HCT116 (cell line): Measurements from ENCODE around the gene ASAP2. TPM values are rescaled to one million over a fixed set of nuclear protein-coding genes. Genes with fewer than 3 reads are reported as not detected.

Source experiments
- ATAC-seq: fragments of 200-7000 bp; cut with Tn5 transposase; 2 replicates; pipeline ENCODE4 v1.9.1; 2020; ENCODE audit warnings: mild to moderate bottlenecking, moderate library complexity
- BruUV-seq: library from RNA; stranded (reverse); fragments of 400-500 nt; replicated peaks from 2 replicates; lab custom pipeline; 2021; lab: Mats Ljungman, UMichigan
- CTCF ChIA-PET: fragments of 300-600 bp; sonication (Branson Sonifier 250); formaldehyde crosslinking; loops from one replicate; lab custom pipeline; 2021; ENCODE audit warnings: antibody characterized with exemption; lab: Charles Lee
- POLR2A ChIA-PET: fragments of 300-600, 350-600 bp; sonication (Branson Sonifier 250); formaldehyde crosslinking; loops from one replicate; lab custom pipeline; 2021; ENCODE audit warnings: antibody characterized with exemption; lab: Charles Lee
- RAD21 ChIA-PET, 2 experiments: fragments of 300-600 bp; sonication (Branson Sonifier 250); formaldehyde crosslinking; loops; one replicate each; lab custom pipeline; 2023; ENCODE audit warnings: low total read pairs in 2 of 2; ENCODE audit not compliant: uncharacterized antibody in 2 of 2, unreplicated experiment in 2 of 2, low non-redundant PET in 1 of 2; lab: Charles Lee
- DNase-seq: peaks from one replicate; pipeline ENCODE4 v3.0.0-alpha.2; 2010; ENCODE audit warnings: low read depth, low spot score
- H2AFZ ChIP-seq: fragments of 200-600 bp; shearing (Covaris generic), sonication (generic); 2 replicates; pipeline ENCODE4 v1.6.1; 2017; ENCODE audit warnings: low read depth, mixed run types, mixed read lengths, antibody characterized with exemption, low read length; ENCODE audit not compliant: poor library complexity, severe bottlenecking
- H3K27ac ChIP-seq: 2 replicates; pipeline ENCODE4 v1.5.1; 2012; ENCODE audit warnings: low read depth, low read length
- H3K27me3 ChIP-seq: fragments of 200-600 bp; sonication (generic); 2 replicates; pipeline ENCODE4 v1.6.1; 2016; ENCODE audit warnings: mixed run types, low read length, mixed read lengths; ENCODE audit not compliant: insufficient read depth
- H3K36me3 ChIP-seq, 2 experiments: fragments of 200-500 bp in 1 of 2; fragments of 200-600 bp in 1 of 2; sonication (Bioruptor generic) in 1 of 2; sonication (generic) in 1 of 2; 2 replicates each; pipeline versions ENCODE4 v1.5.1 to v1.6.1; 2014 to 2016; ENCODE audit warnings: low read length in 2 of 2, inconsistent platforms in 1 of 2, mixed read lengths in 1 of 2, mixed run types in 1 of 2; ENCODE audit not compliant: insufficient read depth in 2 of 2, control insufficient read depth in 1 of 2
- H3K4me1 ChIP-seq, 2 experiments: fragments of 200-600 bp in 1 of 2; sonication (generic) in 1 of 2; 2 replicates each; pipeline versions ENCODE4 v1.5.1 to v1.6.1; 2012 to 2017; ENCODE audit warnings: low read length in 2 of 2, inconsistent platforms in 1 of 2, mild to moderate bottlenecking in 1 of 2, mixed read lengths in 1 of 2, mixed run types in 1 of 2, moderate library complexity in 1 of 2; ENCODE audit not compliant: insufficient read depth in 2 of 2, control insufficient read depth in 1 of 2
- H3K4me2 ChIP-seq: fragments of 200-600 bp; sonication (generic); 2 replicates; pipeline ENCODE4 v1.6.1; 2017; ENCODE audit warnings: mixed run types, low read length, mixed read lengths
- H3K4me3 ChIP-seq, 2 experiments: fragments of 200-600 bp in 1 of 2; sonication (generic) in 1 of 2; replicated peaks in 1 of 2; 2 replicates each; pipeline ENCODE4 v1.5.1; 2011 to 2016; ENCODE audit warnings: low read length in 2 of 2, control low read depth in 1 of 2, low read depth in 1 of 2, mild to moderate bottlenecking in 1 of 2, mixed read lengths in 1 of 2, mixed run types in 1 of 2
- H3K79me2 ChIP-seq: fragments of 200-600 bp; sonication (generic); 2 replicates; pipeline ENCODE4 v1.6.1; 2017; ENCODE audit warnings: mild to moderate bottlenecking, mixed run types, low read length, moderate library complexity, mixed read lengths; ENCODE audit not compliant: insufficient read depth
- H3K9ac ChIP-seq: fragments of 200-600 bp; sonication (generic); 2 replicates; pipeline ENCODE4 v1.6.1; 2016; ENCODE audit warnings: low read length, mixed read lengths
- H3K9me2 ChIP-seq: fragments of 200-600 bp; sonication (generic), shearing (Covaris generic); 2 replicates; pipeline ENCODE4 v1.6.1; 2017; ENCODE audit warnings: mixed run types, mild to moderate bottlenecking, moderate library complexity; ENCODE audit not compliant: insufficient read depth
- H3K9me3 ChIP-seq, 2 experiments: fragments of 200-500 bp in 1 of 2; fragments of 200-600 bp in 1 of 2; sonication (Bioruptor generic) in 1 of 2; sonication (generic) in 1 of 2; 2 replicates each; pipeline ENCODE4 v1.6.1; 2014 to 2017; ENCODE audit warnings: low read length in 2 of 2, mixed read lengths in 2 of 2, inconsistent platforms in 1 of 2, low read depth in 1 of 2, mild to moderate bottlenecking in 1 of 2, mixed run types in 1 of 2, moderate library complexity in 1 of 2; ENCODE audit not compliant: control insufficient read depth in 1 of 2, insufficient read depth in 1 of 2
- H4K20me1 ChIP-seq: fragments of 200-600 bp; sonication (generic), shearing (Covaris generic); 2 replicates; pipeline ENCODE4 v1.6.1; 2017; ENCODE audit warnings: mixed run types, mild to moderate bottlenecking, moderate library complexity; ENCODE audit not compliant: insufficient read depth
- ATF3 ChIP-seq: IDR thresholded peaks from 2 replicates; pipeline ENCODE4 v1.6.1; 2012
- CEBPB ChIP-seq: IDR thresholded peaks from 2 replicates; pipeline ENCODE4 v1.6.1; 2012; ENCODE audit warnings: low read depth
- CTCF ChIP-seq, 3 experiments: fragments of 200-600 bp in 1 of 3; sonication (generic) in 1 of 3; IDR thresholded peaks in 2 of 3; conservative IDR thresholded peaks in 1 of 3; 2 replicates each; pipeline ENCODE4 v1.5.1; 2012 to 2017; ENCODE audit warnings: low read depth in 2 of 3, low read length in 2 of 3, antibody characterized with exemption in 1 of 3, borderline replicate concordance in 1 of 3, control low read depth in 1 of 3, mild to moderate bottlenecking in 1 of 3, mixed read lengths in 1 of 3, mixed run types in 1 of 3, moderate library complexity in 1 of 3; ENCODE audit not compliant: insufficient read depth in 1 of 3
- EGR1 ChIP-seq: IDR thresholded peaks from 2 replicates; pipeline ENCODE4 v1.6.1; 2012; ENCODE audit warnings: low read depth
- JUND ChIP-seq: IDR thresholded peaks from 2 replicates; pipeline ENCODE4 v1.6.1; 2012
- POLR2A ChIP-seq: IDR thresholded peaks from 2 replicates; pipeline ENCODE4 v1.7.0; 2011; ENCODE audit warnings: borderline replicate concordance; ENCODE audit not compliant: insufficient read depth, insufficient read length; ENCODE audit errors: extremely low read depth
- POLR2AphosphoS5 ChIP-seq: IDR thresholded peaks from 2 replicates; pipeline ENCODE4 v1.6.1; 2011; ENCODE audit warnings: mild to moderate bottlenecking, low read depth, low read length, moderate library complexity
- RAD21 ChIP-seq: IDR thresholded peaks from 2 replicates; pipeline ENCODE4 v1.6.1; 2012; ENCODE audit warnings: low read depth, mild to moderate bottlenecking
- SP1 ChIP-seq: IDR thresholded peaks from 2 replicates; pipeline ENCODE4 v1.6.1; 2012; ENCODE audit warnings: low read depth
- SRF ChIP-seq: IDR thresholded peaks from 2 replicates; pipeline ENCODE4 v1.6.1; 2012; ENCODE audit warnings: low read depth
- TCF7L2 ChIP-seq: IDR thresholded peaks from 2 replicates; pipeline ENCODE4 v1.7.0; 2011; ENCODE audit warnings: borderline replicate concordance, inconsistent platforms; ENCODE audit not compliant: insufficient read depth, insufficient read length; ENCODE audit errors: extremely low read depth
- YY1 ChIP-seq: IDR thresholded peaks from 2 replicates; pipeline ENCODE4 v1.6.1; 2011; ENCODE audit warnings: low read length, low read depth, moderate library complexity, mild to moderate bottlenecking; ENCODE audit not compliant: insufficient replicate concordance; ENCODE audit errors: extremely low read depth
- ZNF274 ChIP-seq: fragments of 200-500 bp; sonication (Bioruptor generic); IDR thresholded peaks from 2 replicates; pipeline ENCODE4 v1.6.1; 2014; ENCODE audit warnings: mild to moderate bottlenecking, low read depth, low read length, inconsistent platforms
- intact Hi-C: fragments of 100-400 bp; cut with micrococcal nuclease; formaldehyde crosslinking; loops from 2 replicates; pipeline ENCODE4 v1.10.0; 2022
- total RNA-seq: library from RNA; stranded (reverse); gene quantifications from one replicate; pipeline ENCODE4 v1.2.1, GENCODE V29; 2021; ENCODE audit not compliant: unreplicated experiment
- TF ChIP-seq, protein P1 (sequence below): IDR thresholded peaks from 2 replicates; pipeline ENCODE4 v1.6.1; 2011; ENCODE audit warnings: mild to moderate bottlenecking, low read length, moderate library complexity; ENCODE audit not compliant: insufficient replicate concordance; ENCODE audit errors: extremely low read depth
- TF ChIP-seq, protein P2 (sequence below): IDR thresholded peaks from 2 replicates; pipeline ENCODE4 v1.6.1; 2012; ENCODE audit warnings: low read depth

ASAP2 gene
- total RNA-seq, 1 experiment from 2014 or later = 16.5 TPM

GRCh38 chr2:9291866-9292265 is 85.3 kb downstream of the ASAP2 start:
- Histone ChIP-seq H2AFZ (no peak overlapping the region), H3K27ac (no peak overlapping the region), H3K9me2 (no peaks in the 10 kb centered on the region), H3K9ac (no peak overlapping the region), H3K4me1 (peaks cover 21 to 29% of the 10 kb centered on the region in 2 experiments), H3K9me3 (no peaks in the 10 kb centered on the region), H4K20me1 (no peaks in the 10 kb centered on the region)
- TF ChIP-seq RAD21 (no peak), CTCF (IDR thresholded peaks at IDR 0.05 in 2 of 3, conservative IDR thresholded peaks at IDR 0.05 in 1 of 3; ENCODE audit: borderline replicate concordance in 1 of 3, insufficient read depth in 1 of 3, low read depth in 2 of 3, low read length in 2 of 3) (no peak), SP1 (no peak), TCF7L2 (no peak), EGR1 (no peak), ATF3 (no peak), POLR2A (no peak), ZNF274 (no peak), POLR2AphosphoS5 (no peak), SRF (no peak), JUND (no peak), CEBPB (no peak), YY1 (no peak)
- TF ChIP-seq, protein P1, sequence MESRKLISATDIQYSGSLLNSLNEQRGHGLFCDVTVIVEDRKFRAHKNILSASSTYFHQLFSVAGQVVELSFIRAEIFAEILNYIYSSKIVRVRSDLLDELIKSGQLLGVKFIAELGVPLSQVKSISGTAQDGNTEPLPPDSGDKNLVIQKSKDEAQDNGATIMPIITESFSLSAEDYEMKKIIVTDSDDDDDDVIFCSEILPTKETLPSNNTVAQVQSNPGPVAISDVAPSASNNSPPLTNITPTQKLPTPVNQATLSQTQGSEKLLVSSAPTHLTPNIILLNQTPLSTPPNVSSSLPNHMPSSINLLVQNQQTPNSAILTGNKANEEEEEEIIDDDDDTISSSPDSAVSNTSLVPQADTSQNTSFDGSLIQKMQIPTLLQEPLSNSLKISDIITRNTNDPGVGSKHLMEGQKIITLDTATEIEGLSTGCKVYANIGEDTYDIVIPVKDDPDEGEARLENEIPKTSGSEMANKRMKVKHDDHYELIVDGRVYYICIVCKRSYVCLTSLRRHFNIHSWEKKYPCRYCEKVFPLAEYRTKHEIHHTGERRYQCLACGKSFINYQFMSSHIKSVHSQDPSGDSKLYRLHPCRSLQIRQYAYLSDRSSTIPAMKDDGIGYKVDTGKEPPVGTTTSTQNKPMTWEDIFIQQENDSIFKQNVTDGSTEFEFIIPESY = no peak
- TF ChIP-seq, protein P2, sequence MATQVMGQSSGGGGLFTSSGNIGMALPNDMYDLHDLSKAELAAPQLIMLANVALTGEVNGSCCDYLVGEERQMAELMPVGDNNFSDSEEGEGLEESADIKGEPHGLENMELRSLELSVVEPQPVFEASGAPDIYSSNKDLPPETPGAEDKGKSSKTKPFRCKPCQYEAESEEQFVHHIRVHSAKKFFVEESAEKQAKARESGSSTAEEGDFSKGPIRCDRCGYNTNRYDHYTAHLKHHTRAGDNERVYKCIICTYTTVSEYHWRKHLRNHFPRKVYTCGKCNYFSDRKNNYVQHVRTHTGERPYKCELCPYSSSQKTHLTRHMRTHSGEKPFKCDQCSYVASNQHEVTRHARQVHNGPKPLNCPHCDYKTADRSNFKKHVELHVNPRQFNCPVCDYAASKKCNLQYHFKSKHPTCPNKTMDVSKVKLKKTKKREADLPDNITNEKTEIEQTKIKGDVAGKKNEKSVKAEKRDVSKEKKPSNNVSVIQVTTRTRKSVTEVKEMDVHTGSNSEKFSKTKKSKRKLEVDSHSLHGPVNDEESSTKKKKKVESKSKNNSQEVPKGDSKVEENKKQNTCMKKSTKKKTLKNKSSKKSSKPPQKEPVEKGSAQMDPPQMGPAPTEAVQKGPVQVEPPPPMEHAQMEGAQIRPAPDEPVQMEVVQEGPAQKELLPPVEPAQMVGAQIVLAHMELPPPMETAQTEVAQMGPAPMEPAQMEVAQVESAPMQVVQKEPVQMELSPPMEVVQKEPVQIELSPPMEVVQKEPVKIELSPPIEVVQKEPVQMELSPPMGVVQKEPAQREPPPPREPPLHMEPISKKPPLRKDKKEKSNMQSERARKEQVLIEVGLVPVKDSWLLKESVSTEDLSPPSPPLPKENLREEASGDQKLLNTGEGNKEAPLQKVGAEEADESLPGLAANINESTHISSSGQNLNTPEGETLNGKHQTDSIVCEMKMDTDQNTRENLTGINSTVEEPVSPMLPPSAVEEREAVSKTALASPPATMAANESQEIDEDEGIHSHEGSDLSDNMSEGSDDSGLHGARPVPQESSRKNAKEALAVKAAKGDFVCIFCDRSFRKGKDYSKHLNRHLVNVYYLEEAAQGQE = no peak
- TF ChIP-seq, all 23 proteins: peak for 0
- intact Hi-C loops = no loop called here
- Histone ChIP-seq H3K4me3 (no peak overlapping the region), H3K79me2 (peaks cover 5% of the 10 kb centered on the region; the same call in 1 of the 2 replicates), H3K27me3 (no peaks in the 10 kb centered on the region), H3K36me3 (no peaks in the 10 kb centered on the region), H3K4me2 (no peak overlapping the region)
- DNase-seq (no peak), ATAC-seq (no peak)
- RAD21 ChIA-PET = no interaction called here
- POLR2A ChIA-PET = no interaction called here
- BruUV-seq = no TSS peak
- CTCF ChIA-PET = no interaction called here
